IMR-90 (cell line): ENCODE data around the gene C16orf90.
"Not testable (repeated sequence)": the region's sequence is repeated elsewhere in the genome, so short reads cannot be mapped to it uniquely, and the experiment has no call there.

Experiments
- BHLHE40 ChIP-seq: fragments of 150-350 bp; IDR thresholded peaks from 2 replicates; pipeline ENCODE4 v1.6.1; 2016; ENCODE audit warnings: mild to moderate bottlenecking, low read depth, low read length
- CEBPB ChIP-seq: IDR thresholded peaks from 2 replicates; pipeline ENCODE4 v1.6.1; 2012; ENCODE audit warnings: low read depth, low read length, improper control_type of control experiment
- CHD1 ChIP-seq: IDR thresholded peaks from 2 replicates; pipeline ENCODE4 v1.6.1; 2012; ENCODE audit warnings: low read depth, low read length, improper control_type of control experiment
- NFE2L2 ChIP-seq: fragments of 150-350 bp; IDR thresholded peaks from 2 replicates; pipeline ENCODE4 v1.6.1; 2016; ENCODE audit warnings: low read depth, mild to moderate bottlenecking, low read length
- POLR2A ChIP-seq: IDR thresholded peaks from 2 replicates; pipeline ENCODE4 v1.6.1; 2012; ENCODE audit warnings: mild to moderate bottlenecking, low read depth, low read length
- RAD21 ChIP-seq: IDR thresholded peaks from 2 replicates; pipeline ENCODE4 v1.6.1; 2012; ENCODE audit warnings: low read length, improper control_type of control experiment
- RCOR1 ChIP-seq: IDR thresholded peaks from 2 replicates; pipeline ENCODE4 v1.6.1; 2012; ENCODE audit warnings: mild to moderate bottlenecking, low read length, improper control_type of control experiment; ENCODE audit not compliant: insufficient replicate concordance
- RFX5 ChIP-seq: IDR thresholded peaks from 2 replicates; pipeline ENCODE4 v1.8.0; 2012; ENCODE audit warnings: low read depth, mild to moderate bottlenecking, low read length, moderate library complexity
- SMC3 ChIP-seq: fragments of 150-350 bp; IDR thresholded peaks from 2 replicates; pipeline ENCODE4 v1.6.1; 2016; ENCODE audit warnings: low read depth, mild to moderate bottlenecking, antibody characterized with exemption, low read length, moderate library complexity
- TF ChIP-seq, protein P1 (sequence below): conservative IDR thresholded peaks from 2 replicates; pipeline ENCODE4 v1.5.1; 2012; ENCODE audit warnings: mild to moderate bottlenecking, low read depth, low read length, improper control_type of control experiment
- TF ChIP-seq, protein P2 (sequence below): fragments of 150-350 bp; IDR thresholded peaks from 2 replicates; pipeline ENCODE4 v1.6.1; 2017; ENCODE audit warnings: mild to moderate bottlenecking, antibody characterized with exemption, low read length, low read depth

DNA sequence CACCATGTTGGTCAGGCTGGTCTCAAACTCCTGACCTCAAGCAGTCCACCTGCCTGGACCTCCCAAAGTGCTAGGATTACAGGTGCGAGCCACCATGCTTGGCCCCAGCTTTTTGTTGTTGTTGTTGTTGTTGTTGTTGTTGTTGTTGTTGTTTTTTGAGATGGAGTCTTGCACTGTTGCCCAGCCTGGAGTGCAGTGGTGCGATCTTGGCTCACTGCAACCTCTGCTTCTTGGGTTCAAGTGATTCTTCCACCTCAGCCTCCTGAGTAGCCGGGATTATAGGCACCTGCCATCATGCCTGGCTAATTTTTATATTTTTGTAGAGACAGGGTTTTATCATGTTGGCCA lies 21.7 kb downstream of the C16orf90 start:
- not testable (repeated sequence) for TF ChIP-seq SMC3, POLR2A, BHLHE40, RAD21, RCOR1, CEBPB, RFX5, CHD1, NFE2L2
- TF ChIP-seq, protein P1, sequence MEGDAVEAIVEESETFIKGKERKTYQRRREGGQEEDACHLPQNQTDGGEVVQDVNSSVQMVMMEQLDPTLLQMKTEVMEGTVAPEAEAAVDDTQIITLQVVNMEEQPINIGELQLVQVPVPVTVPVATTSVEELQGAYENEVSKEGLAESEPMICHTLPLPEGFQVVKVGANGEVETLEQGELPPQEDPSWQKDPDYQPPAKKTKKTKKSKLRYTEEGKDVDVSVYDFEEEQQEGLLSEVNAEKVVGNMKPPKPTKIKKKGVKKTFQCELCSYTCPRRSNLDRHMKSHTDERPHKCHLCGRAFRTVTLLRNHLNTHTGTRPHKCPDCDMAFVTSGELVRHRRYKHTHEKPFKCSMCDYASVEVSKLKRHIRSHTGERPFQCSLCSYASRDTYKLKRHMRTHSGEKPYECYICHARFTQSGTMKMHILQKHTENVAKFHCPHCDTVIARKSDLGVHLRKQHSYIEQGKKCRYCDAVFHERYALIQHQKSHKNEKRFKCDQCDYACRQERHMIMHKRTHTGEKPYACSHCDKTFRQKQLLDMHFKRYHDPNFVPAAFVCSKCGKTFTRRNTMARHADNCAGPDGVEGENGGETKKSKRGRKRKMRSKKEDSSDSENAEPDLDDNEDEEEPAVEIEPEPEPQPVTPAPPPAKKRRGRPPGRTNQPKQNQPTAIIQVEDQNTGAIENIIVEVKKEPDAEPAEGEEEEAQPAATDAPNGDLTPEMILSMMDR = not testable (repeated sequence)
- TF ChIP-seq, protein P2, sequence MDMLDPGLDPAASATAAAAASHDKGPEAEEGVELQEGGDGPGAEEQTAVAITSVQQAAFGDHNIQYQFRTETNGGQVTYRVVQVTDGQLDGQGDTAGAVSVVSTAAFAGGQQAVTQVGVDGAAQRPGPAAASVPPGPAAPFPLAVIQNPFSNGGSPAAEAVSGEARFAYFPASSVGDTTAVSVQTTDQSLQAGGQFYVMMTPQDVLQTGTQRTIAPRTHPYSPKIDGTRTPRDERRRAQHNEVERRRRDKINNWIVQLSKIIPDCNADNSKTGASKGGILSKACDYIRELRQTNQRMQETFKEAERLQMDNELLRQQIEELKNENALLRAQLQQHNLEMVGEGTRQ = not testable (repeated sequence)
